Activated CD8-positive, alpha-beta T cell treated with anti-CD3 and anti-CD28 coated beads, Interleukin-2, amount 10 ng/mL, durations not matched to agents 7 days and 5 days (primary cell): ENCODE results near the gene ICA1. TPM values are rescaled to one million over a fixed set of nuclear protein-coding genes. Genes with fewer than 3 reads are reported as not detected.

Experiments used
- ATAC-seq: fragments of 150-1000 bp; cut with Tn5 transposase; one replicate; pipeline ENCODE4 v1.10.0; 2021; ENCODE audit warnings: moderate library complexity
- CTCF ChIA-PET: fragments of 350-600 bp; sonication (Branson Sonifier 250); formaldehyde crosslinking; loops from one replicate; lab custom pipeline; 2021; ENCODE audit warnings: antibody characterized with exemption; lab: Charles Lee
- POLR2A ChIA-PET: fragments of 350-600 bp; sonication (Branson Sonifier 250); formaldehyde crosslinking; loops from one replicate; lab custom pipeline; 2021; ENCODE audit warnings: antibody characterized with exemption; lab: Charles Lee
- DNase-seq: peaks from one replicate; pipeline ENCODE4 v3.0.0-alpha.2; 2020
- H3K27ac Mint-ChIP-seq: one replicate; pipeline ENCODE4 v1.8.0; 2021; ENCODE audit warnings: mild to moderate bottlenecking, mixed read lengths
- H3K27me3 Mint-ChIP-seq: one replicate; pipeline ENCODE4 v1.8.0; 2021; ENCODE audit warnings: low read depth, mixed read lengths
- H3K36me3 Mint-ChIP-seq: one replicate; pipeline ENCODE4 v1.8.0; 2021; ENCODE audit warnings: low read depth, mixed read lengths
- H3K4me1 Mint-ChIP-seq: one replicate; pipeline ENCODE4 v1.8.0; 2021; ENCODE audit warnings: low read depth, mixed read lengths
- H3K4me3 Mint-ChIP-seq: one replicate; pipeline ENCODE4 v1.8.0; 2021; ENCODE audit warnings: mild to moderate bottlenecking, mixed read lengths
- H3K9me3 Mint-ChIP-seq: one replicate; pipeline ENCODE4 v1.8.0; 2022; ENCODE audit warnings: mixed read lengths; ENCODE audit not compliant: insufficient read depth
- total RNA-seq, 2 experiments: library from RNA; stranded (reverse); gene quantifications; one replicate each; pipeline ENCODE4 v1.2.3, GENCODE V29; 2021

ICA1 gene
- total RNA-seq, 2 experiments from 2014 or later: 0.76 to 1.8 TPM

DNA sequence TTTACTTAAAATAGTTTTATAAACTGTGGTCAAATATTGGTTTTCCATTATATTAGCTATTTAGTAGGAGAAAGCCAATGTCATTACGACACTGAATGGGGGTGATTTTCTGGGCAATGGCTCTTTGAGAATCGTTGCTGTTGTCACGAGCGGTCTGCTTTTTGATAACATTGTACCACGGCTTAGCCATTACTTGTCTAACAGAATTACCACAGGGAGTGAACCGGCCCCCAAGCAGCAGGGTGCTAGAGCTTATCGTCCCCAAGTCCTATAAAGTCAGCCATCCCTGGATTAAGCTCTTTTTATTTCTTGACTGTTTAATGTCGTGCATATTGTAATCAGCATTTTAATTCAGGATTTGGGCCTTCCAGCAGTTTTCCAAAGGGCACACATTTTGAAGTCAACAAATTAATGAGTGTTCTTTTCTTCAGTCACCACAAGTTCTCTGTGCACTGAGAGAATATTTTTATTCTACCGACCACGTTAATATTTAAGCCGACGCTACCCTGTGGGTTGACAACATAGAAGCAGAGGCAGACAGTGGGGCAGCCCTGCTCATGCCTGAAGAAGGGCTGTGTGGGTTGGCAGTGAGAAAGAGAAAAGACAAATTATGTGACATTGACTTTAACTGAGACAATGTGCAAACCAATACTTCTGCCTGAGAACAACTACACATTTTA, 125.8 kb downstream of the ICA1 start:
- no peak overlapping the region for H3K4me3 Mint-ChIP-seq
- H3K27ac Mint-ChIP-seq: no peak overlapping the region
- POLR2A ChIA-PET: interaction anchor here (2.8 to 6.2 kb wide), 2 partner anchors 10 to 41 kb away, joined by 20 to 36 read pairs; no protein-coding TSS in a partner anchor
- no peaks in the 10 kb centered on the region for H3K9me3 Mint-ChIP-seq
- no peaks in the 10 kb centered on the region for H3K36me3 Mint-ChIP-seq
- H3K4me1 Mint-ChIP-seq: peaks cover 38% of the 10 kb centered on the region
- no peak for ATAC-seq
- H3K27me3 Mint-ChIP-seq: no peaks in the 10 kb centered on the region
- CTCF ChIA-PET: interaction anchor here (1.0 to 2.6 kb wide), 3 partner anchors 11 to 54 kb away, joined by 3 to 15 read pairs (median 6); no protein-coding TSS in a partner anchor
- DNase-seq: no peak

DNA sequence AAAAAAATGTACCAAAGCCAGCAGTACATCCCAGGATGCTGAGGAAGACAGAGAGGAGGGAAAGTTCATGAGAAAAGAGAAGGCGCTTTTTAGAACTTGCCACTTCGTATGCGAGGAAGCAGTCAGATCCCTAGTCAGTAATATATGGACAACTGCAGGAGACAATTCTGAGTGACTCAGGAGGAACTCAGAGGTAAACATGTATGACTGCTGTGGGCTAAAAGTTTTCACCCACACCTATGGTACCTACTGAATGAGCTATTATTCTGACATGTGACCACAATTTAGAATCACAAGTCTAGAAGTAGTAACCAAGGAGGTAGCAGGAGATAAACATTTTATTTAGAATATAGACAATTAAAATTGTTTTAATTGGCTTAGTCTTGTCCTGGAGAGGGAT, 126.5 kb downstream of the ICA1 start:
- ATAC-seq (no peak), DNase-seq (no peak)
- Mint-ChIP-seq H3K27ac (no peak overlapping the region), H3K36me3 (no peaks in the 10 kb centered on the region), H3K9me3 (no peaks in the 10 kb centered on the region), H3K4me3 (no peak overlapping the region), H3K27me3 (no peaks in the 10 kb centered on the region), H3K4me1 (peaks cover 45% of the 10 kb centered on the region)
- POLR2A ChIA-PET: interaction anchor here (2.8 to 6.2 kb wide), 2 partner anchors 10 to 42 kb away, joined by 20 to 36 read pairs; no protein-coding TSS in a partner anchor
- CTCF ChIA-PET: interaction anchor here (1.0 to 2.6 kb wide), 4 partner anchors 10 to 100 kb away, joined by 3 to 15 read pairs (median 4); no protein-coding TSS in a partner anchor

DNA sequence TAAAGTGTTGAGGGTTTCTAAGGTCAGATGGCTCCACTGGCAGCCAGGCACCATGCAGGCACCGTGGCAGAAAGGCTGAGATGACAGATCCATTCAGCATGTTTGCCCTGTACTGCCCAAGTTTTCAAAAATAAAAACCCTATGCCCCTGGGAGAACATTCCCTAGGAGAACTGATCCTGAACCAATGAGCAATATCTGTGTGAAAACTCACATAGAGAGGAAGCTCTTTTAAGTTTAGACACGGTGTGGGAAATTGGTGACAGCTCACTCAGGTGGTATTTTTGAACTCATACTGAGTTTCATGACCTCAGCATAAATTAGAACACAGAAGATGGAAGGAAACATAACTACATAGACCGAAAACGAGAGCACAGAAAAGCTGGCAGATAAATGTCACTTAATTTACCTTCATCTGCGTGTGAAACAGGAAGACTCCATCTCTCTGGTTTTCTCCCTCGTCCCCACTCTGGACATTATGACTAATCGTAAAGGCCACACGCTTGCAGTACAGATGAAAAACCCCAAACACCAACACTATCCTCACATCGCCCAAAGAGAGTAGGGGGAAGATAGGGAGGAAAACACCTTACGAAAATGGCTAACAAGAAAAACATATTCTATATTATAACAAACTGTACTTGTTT, 127.8 kb downstream of the ICA1 start:
- Mint-ChIP-seq H3K27ac (peak overlapping the region; percentile 84), H3K36me3 (no peaks in the 10 kb centered on the region), H3K4me1 (peaks cover 53% of the 10 kb centered on the region), H3K9me3 (no peaks in the 10 kb centered on the region), H3K27me3 (no peaks in the 10 kb centered on the region), H3K4me3 (peak overlapping the region; percentile 37)
- ATAC-seq (peak; percentile 42), DNase-seq (peak; percentile 50)
- CTCF ChIA-PET: interaction anchor here (0.7 to 2.6 kb wide), 7 partner anchors 9 to 212 kb away, joined by 3 to 15 read pairs (median 3); partner anchors contain the start of gene GLCCI1
- POLR2A ChIA-PET: interaction anchor here (0.7 to 6.2 kb wide), 6 partner anchors 8 to 489 kb away, joined by 3 to 36 read pairs (median 5); no protein-coding TSS in a partner anchor

DNA sequence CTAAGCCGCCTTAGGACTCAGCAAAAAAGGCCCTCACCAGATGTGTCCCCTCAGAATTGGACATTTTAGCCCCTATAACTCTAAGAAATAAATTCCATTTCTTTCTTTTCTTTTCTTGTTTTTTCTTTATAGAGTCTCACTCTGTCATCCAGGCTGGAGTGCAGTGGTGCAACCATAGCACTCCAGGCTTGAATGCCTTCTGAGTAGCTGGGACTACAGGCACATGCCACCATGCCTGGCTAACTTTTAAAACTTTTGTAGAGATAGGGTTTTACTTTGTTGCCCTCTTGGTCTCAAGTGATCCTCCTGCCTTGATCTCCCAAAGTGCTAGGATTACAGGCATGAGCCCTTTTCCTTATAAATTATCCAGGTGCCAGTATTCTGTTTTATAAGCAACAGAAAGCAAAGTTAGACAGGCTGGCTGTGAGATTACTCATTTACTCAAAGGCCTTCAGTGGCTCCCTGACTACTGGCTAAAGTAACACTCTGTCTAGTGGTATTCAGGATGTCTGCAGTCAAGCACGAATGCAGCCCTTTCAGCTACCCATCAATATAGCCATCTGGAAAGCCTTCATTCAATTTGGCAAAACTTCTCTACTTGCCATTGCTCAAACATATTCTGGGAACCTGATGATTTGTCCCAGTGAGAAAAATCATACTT, 128.6 kb downstream of the ICA1 start:
- ATAC-seq: no peak
- Mint-ChIP-seq H3K9me3 (no peaks in the 10 kb centered on the region), H3K4me3 (no peak overlapping the region), H3K27me3 (no peaks in the 10 kb centered on the region), H3K27ac (no peak overlapping the region), H3K36me3 (no peaks in the 10 kb centered on the region), H3K4me1 (peaks cover 61% of the 10 kb centered on the region)
- no peak for DNase-seq
- ChIA-PET CTCF (interaction anchor here (0.7 to 2.6 kb wide), 4 partner anchors 8 to 452 kb away, joined by 3 to 15 read pairs (median 4); partner anchors contain the start of gene GLCCI1), POLR2A (interaction anchor here (1.0 to 6.2 kb wide), 2 partner anchors 44 to 166 kb away, joined by 3 to 36 read pairs; no protein-coding TSS in a partner anchor)

DNA sequence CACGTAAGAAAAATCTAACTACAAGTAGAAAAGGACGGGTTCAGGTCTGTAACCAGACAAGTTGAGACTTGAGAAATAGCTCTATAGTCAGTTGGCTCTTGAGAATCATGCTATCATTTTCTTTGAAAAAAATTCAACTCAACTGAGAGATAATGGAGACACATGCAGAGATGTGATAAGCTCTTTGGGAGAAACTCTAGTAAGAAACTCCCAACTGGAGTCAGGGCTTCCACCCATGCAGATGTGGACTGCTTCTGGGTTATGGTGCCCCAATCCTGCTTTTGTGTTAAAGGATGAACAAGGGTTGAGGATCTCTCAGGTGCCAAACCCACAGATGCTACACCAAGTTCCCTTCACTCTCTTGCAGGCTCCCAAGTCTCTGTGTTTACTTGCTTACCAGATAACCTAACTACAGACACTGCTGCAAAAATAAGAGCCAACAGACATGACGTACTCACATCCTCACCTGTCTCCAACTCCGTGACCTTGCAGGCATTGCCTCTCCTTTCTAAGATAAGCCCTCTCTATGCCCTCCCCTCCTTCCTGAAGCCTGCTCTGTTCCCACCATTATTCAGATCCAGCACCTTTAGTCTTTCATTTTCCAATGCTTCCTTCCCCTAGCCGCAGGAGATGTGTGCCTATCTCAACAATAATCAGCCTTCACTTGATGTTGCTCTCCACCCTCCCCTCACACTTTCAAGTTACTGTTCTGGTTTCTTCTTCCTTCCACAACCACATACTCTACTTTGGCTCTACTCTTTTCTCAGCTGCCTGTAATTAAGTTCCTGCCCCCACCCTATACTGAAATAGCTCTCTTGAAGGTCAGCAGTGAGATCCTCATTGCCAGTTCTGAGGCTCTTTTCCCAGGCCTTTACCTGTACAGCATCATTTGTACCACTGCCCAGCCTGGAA, 130.0 kb downstream of the ICA1 start:
- POLR2A ChIA-PET: interaction anchor here (0.9 to 6.2 kb wide), 4 partner anchors 11 to 164 kb away, joined by 3 to 36 read pairs (median 5); partner anchors contain the start of gene GLCCI1
- peak overlapping the region; percentile 92 for H3K27ac Mint-ChIP-seq
- peak; percentile 55 for DNase-seq

DNA sequence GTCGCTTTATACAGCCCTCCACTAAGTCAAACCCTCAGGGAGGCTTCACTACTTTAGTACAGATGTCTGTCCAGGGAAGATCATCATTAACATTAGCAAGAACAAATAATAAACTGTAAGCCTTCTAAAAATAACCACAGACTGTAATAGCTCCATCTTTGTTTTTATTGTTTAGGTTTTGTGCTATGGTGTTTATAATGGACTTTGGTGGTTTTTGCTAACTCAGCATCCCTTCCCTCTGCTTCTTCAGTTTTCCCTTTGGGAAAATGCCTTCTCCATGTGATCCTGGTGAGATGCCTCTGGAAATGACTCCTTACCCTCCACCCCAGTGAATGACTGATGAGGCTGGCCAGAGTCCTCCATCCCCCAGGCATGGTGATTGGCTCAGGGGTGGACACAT, 131.3 kb downstream of the ICA1 start:
- DNase-seq (no peak), ATAC-seq (no peak)
- Mint-ChIP-seq H3K27me3 (no peaks in the 10 kb centered on the region), H3K4me3 (no peak overlapping the region), H3K4me1 (peaks cover 86% of the 10 kb centered on the region), H3K36me3 (peaks cover 5% of the 10 kb centered on the region), H3K27ac (no peak overlapping the region), H3K9me3 (no peaks in the 10 kb centered on the region)
- CTCF ChIA-PET: no interaction called here
- POLR2A ChIA-PET: interaction anchor here (1.1 to 6.2 kb wide), 3 partner anchors 9 to 47 kb away, joined by 3 to 36 read pairs (median 5); no protein-coding TSS in a partner anchor

More for the DNA sequence above, 130.0 kb downstream of the ICA1 start:
- H3K4me3 Mint-ChIP-seq: peak overlapping the region; percentile 52
- CTCF ChIA-PET: interaction anchor here (1.2 to 2.0 kb wide), 2 partner anchors 59 to 450 kb away, joined by 3 to 8 read pairs; no protein-coding TSS in a partner anchor
- peak; percentile 80 for ATAC-seq
- peaks cover 74% of the 10 kb centered on the region for H3K4me1 Mint-ChIP-seq
- no peaks in the 10 kb centered on the region for H3K27me3 Mint-ChIP-seq
- H3K36me3 Mint-ChIP-seq: peaks cover 5% of the 10 kb centered on the region
- H3K9me3 Mint-ChIP-seq: no peaks in the 10 kb centered on the region

DNA sequence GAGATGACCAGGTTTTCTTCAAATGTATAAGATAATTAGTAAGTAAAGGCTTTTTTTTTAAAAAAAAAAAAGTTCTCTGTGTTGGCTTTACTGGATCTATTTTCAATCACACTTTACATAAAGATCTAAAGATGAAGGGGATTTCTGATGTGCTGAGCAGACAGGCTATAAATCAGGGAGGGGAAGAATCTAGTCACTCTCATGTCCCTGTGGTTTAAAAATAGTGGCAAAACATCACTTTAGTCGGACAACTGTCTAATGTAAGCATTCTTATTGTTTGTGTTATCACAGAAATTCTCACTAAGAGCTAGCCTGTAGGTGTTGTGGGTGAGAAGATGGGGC, 132.7 kb downstream of the ICA1 start:
- H3K4me1 Mint-ChIP-seq: peaks cover 93% of the 10 kb centered on the region
- CTCF ChIA-PET: no interaction called here
- no peaks in the 10 kb centered on the region for H3K27me3 Mint-ChIP-seq
- POLR2A ChIA-PET: no interaction called here
- peak overlapping the region; percentile 68 for H3K27ac Mint-ChIP-seq
- ATAC-seq (no peak), DNase-seq (no peak)
- peaks cover 12% of the 10 kb centered on the region for H3K36me3 Mint-ChIP-seq
- no peaks in the 10 kb centered on the region for H3K9me3 Mint-ChIP-seq
- H3K4me3 Mint-ChIP-seq: no peak overlapping the region

DNA sequence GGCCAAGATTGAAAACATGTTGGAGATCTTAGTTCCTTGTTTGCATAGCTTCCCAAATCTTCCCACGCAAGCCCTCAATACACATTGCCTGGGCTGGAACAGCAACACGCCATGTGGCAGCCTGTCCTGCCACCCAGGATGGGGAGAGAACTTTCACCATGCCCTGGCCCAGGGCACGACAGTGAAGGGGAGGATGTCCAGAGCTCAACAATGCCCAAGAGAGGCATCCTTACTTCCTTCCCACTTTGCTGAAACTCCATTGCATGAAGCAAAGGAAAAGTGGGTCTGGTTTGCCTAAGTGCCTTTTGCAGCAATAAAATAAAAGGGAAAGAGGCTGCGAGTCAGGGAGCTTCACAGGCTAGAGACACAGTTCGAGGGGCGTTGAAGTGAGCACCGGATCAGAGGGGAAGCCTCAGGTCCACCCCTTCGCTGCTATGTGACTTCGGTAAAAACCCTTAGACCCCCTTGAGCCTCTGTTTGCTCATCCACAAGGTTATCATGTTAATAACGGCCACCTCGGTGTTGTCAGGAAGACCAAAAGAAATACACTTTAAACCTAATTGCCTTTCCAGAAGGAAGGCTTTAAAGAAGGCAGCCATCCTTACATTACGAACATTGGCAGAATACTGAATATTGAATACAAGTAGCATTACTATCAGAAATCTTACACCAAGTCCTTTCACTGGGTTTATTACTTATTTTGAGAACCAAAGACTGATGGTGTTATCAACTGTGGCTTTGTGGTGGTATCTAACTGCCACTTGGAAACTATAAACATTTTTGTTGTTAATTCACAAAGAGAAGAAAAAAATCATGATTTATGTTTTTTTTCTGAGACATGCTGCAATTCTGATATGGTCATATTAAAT, 133.3 kb downstream of the ICA1 start:
- no peak for DNase-seq
- no peak for ATAC-seq
- Mint-ChIP-seq H3K4me1 (peaks cover 89% of the 10 kb centered on the region), H3K27me3 (no peaks in the 10 kb centered on the region), H3K9me3 (no peaks in the 10 kb centered on the region), H3K27ac (peak overlapping the region; percentile 71), H3K36me3 (peaks cover 12% of the 10 kb centered on the region), H3K4me3 (peak overlapping the region; percentile 26)
- CTCF ChIA-PET: interaction anchor here (0.9 kb wide), 1 partner anchor 61 kb away, joined by 3 read pairs; no protein-coding TSS in a partner anchor
- POLR2A ChIA-PET: interaction anchor here (0.8 to 1.1 kb wide), 3 partner anchors 48 to 159 kb away, joined by 3 to 4 read pairs (median 3); no protein-coding TSS in a partner anchor

DNA sequence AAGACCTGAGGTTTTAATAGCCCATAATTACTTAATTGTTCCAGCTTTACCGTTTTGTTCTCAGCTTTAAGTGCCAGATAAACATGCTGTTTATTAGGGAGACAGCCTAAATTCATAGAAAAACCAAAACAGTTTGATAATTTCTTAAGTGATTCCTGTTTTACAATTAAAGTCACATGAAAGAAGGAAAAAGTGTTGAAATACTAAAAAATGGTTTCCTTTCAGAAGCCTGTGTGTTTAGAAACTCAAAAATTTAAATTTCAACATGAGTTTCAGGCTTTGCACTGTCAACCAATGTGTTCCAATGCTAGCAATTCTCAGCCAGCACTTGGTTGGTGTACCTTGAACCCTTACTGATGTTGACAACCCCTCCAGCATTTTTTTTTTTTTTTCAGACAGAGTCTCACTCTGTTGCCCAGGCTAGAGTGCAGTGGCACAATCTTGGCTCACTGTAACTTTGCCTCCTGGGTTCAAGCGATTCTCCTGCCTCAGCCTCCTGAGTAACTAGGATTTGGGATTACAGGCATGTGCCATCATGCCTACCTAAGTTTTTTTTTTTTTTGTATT, 135.3 kb downstream of the ICA1 start:
- H3K27me3 Mint-ChIP-seq: peaks cover 2% of the 10 kb centered on the region
- POLR2A ChIA-PET: interaction anchor here (0.9 to 2.7 kb wide), 8 partner anchors 8 to 158 kb away, joined by 3 to 20 read pairs (median 8); partner anchors contain the start of gene GLCCI1
- H3K4me1 Mint-ChIP-seq: peaks cover 77% of the 10 kb centered on the region
- H3K36me3 Mint-ChIP-seq: peaks cover 15% of the 10 kb centered on the region
- H3K9me3 Mint-ChIP-seq: no peaks in the 10 kb centered on the region
- DNase-seq (no peak), ATAC-seq (no peak)
- CTCF ChIA-PET: interaction anchor here (0.8 to 2.9 kb wide), 7 partner anchors 8 to 445 kb away, joined by 3 to 20 read pairs (median 8); partner anchors contain the start of gene GLCCI1
- H3K4me3 Mint-ChIP-seq: no peak overlapping the region
- peak overlapping the region; percentile 99 for H3K27ac Mint-ChIP-seq
